Measurements from ENCODE around the gene ACKR3.

Gene ACKR3

DNA sequence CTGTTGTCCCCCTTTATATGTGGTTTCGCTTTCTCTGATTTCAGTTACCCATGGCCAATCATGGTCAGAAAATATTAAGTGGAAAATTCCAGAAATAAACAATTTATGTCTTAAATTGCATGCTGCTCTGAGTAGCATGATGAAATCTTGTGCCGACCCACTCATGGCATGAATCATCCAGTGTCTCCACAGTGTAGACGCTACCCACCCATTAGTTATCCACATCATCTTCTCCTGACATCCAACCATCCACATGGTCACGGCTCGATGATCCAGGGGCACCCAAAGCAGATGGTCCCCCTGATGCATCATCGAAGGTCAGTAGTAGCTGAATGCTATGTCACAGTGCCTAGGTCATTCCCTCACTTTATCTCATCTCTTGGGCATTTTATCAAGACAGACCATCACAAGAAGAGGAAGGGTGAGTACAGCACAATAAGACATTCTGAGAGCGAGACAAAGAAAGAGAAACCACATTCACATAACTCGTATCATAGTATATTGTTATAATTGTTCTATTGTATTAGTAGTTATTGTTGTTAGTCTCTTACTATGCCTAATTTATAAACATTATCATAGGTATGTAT lies 44.1 kb upstream of the ACKR3 start:
- H3K27me3 ChIP-seq (ENCODE audit: insufficient read depth, low read length, poor library complexity, severe bottlenecking) = no peaks in the 10 kb centered on the region
- H3K36me3 ChIP-seq (ENCODE audit: insufficient read depth, low read length) = no peaks in the 10 kb centered on the region
- H3K9me3 ChIP-seq (ENCODE audit: insufficient read depth, low read depth, low read length) = no peaks in the 10 kb centered on the region
- H2AFZ ChIP-seq (ENCODE audit: low read length) = no peak overlapping the region
- no peak overlapping the region for H3K9ac ChIP-seq (ENCODE audit: low read depth, low read length, poor library complexity, severe bottlenecking)
- no peak overlapping the region for H3K4me2 ChIP-seq (ENCODE audit: low read depth, low read length, poor library complexity, severe bottlenecking)
- no peaks in the 10 kb centered on the region for H3K79me2 ChIP-seq (ENCODE audit: insufficient read depth, low read length)
- no peaks in the 10 kb centered on the region for H3F3A ChIP-seq (ENCODE audit: low read depth)
- peaks cover 3% of the 10 kb centered on the region for H3K4me1 ChIP-seq (ENCODE audit: insufficient read depth, low read length, poor library complexity, severe bottlenecking)
- H3K9me2 ChIP-seq (replicated peaks; ENCODE audit: low read depth, low read length) = no peaks in the 10 kb centered on the region
- H3K4me3 ChIP-seq (ENCODE audit: low read length, poor library complexity, severe bottlenecking) = no peak overlapping the region
- H4K20me1 ChIP-seq (ENCODE audit: insufficient read depth, low read length, poor library complexity, severe bottlenecking) = no peaks in the 10 kb centered on the region
- TF ChIP-seq EZH2phosphoT487 (IDR thresholded peaks at IDR 0.05; ENCODE audit: borderline replicate concordance) = no peak
- TF ChIP-seq, protein P1, sequence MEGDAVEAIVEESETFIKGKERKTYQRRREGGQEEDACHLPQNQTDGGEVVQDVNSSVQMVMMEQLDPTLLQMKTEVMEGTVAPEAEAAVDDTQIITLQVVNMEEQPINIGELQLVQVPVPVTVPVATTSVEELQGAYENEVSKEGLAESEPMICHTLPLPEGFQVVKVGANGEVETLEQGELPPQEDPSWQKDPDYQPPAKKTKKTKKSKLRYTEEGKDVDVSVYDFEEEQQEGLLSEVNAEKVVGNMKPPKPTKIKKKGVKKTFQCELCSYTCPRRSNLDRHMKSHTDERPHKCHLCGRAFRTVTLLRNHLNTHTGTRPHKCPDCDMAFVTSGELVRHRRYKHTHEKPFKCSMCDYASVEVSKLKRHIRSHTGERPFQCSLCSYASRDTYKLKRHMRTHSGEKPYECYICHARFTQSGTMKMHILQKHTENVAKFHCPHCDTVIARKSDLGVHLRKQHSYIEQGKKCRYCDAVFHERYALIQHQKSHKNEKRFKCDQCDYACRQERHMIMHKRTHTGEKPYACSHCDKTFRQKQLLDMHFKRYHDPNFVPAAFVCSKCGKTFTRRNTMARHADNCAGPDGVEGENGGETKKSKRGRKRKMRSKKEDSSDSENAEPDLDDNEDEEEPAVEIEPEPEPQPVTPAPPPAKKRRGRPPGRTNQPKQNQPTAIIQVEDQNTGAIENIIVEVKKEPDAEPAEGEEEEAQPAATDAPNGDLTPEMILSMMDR (conservative IDR thresholded peaks at IDR 0.05; ENCODE audit: low read length) = no peak

DNA sequence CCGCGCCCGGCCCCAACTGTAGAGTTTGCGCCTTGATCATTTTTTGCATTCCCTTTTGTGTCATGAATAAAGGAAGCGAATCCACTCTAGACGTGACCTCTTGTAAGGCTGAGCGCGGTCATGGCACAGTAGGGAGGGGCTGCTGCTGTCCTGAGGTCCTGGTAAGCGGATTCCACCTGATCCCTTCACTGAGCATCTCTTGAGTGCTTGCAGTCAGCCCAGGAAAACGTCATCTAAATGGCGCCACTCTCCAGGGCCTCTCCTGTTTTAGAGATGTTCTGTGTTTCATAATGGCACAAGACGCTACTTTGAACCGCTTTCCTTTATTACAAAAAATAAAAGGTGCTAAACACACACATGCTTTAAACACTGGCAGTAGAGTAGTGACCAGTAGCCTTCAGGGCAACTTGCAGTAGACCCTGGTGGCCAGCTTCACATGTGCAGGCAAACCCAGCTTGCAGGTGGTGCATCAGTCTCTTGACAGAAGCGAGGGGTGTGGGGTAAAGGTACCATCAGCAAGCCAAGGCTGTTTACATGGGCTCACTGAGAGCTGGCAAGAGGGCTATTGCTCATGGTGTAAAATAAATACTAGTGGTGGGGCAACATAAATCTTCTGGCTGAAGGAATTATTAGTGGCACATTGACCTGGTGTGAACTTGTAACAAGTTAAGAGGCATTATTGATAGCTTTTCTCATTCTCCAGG lies 43.0 kb upstream of the ACKR3 start:
- Histone ChIP-seq H3K9me2 (replicated peaks; ENCODE audit: low read depth, low read length) (no peaks in the 10 kb centered on the region), H3K4me1 (ENCODE audit: insufficient read depth, low read length, poor library complexity, severe bottlenecking) (peaks cover 8% of the 10 kb centered on the region), H2AFZ (ENCODE audit: low read length) (no peak overlapping the region), H3K9me3 (ENCODE audit: insufficient read depth, low read depth, low read length) (no peaks in the 10 kb centered on the region), H3K4me2 (ENCODE audit: low read depth, low read length, poor library complexity, severe bottlenecking) (no peak overlapping the region), H3K27me3 (ENCODE audit: insufficient read depth, low read length, poor library complexity, severe bottlenecking) (no peaks in the 10 kb centered on the region), H3F3A (ENCODE audit: low read depth) (no peaks in the 10 kb centered on the region), H4K20me1 (ENCODE audit: insufficient read depth, low read length, poor library complexity, severe bottlenecking) (no peaks in the 10 kb centered on the region), H3K9ac (ENCODE audit: low read depth, low read length, poor library complexity, severe bottlenecking) (no peak overlapping the region), H3K79me2 (ENCODE audit: insufficient read depth, low read length) (no peaks in the 10 kb centered on the region), H3K36me3 (ENCODE audit: insufficient read depth, low read length) (no peaks in the 10 kb centered on the region), H3K4me3 (ENCODE audit: low read length, poor library complexity, severe bottlenecking) (no peak overlapping the region)
- TF ChIP-seq, protein P1 (conservative IDR thresholded peaks at IDR 0.05; ENCODE audit: low read length) = no peak
- no peak for TF ChIP-seq EZH2phosphoT487 (IDR thresholded peaks at IDR 0.05; ENCODE audit: borderline replicate concordance)

DNA sequence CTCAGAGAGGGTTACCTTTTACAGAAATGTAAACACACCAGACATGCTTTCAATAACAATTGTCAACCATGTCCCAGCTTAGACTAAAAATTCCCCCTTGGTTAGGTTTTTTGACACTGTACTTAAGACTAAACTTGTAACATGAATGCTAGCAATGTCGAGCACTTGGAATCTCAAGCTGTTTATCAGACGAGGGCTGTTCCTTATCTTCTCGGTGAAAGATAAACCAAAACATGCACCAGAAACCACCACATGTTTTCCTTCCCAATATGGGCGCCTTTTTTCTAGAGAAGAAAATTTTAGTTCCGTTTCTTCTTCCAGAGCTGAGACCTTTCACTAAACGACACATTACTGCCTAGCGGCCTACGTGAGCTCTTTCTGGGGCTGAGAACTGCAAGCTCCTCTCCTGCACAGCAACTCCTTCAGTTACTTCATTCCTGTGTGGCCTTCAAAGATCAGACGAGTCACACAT lies 42.4 kb upstream of the ACKR3 start:
- Histone ChIP-seq H2AFZ (ENCODE audit: low read length) (no peak overlapping the region), H3K4me3 (ENCODE audit: low read length, poor library complexity, severe bottlenecking) (no peak overlapping the region), H3K9ac (ENCODE audit: low read depth, low read length, poor library complexity, severe bottlenecking) (no peak overlapping the region), H3K4me1 (ENCODE audit: insufficient read depth, low read length, poor library complexity, severe bottlenecking) (peaks cover 8% of the 10 kb centered on the region), H3K27me3 (ENCODE audit: insufficient read depth, low read length, poor library complexity, severe bottlenecking) (no peaks in the 10 kb centered on the region), H3K9me2 (replicated peaks; ENCODE audit: low read depth, low read length) (no peaks in the 10 kb centered on the region), H3K36me3 (ENCODE audit: insufficient read depth, low read length) (no peaks in the 10 kb centered on the region), H4K20me1 (ENCODE audit: insufficient read depth, low read length, poor library complexity, severe bottlenecking) (no peaks in the 10 kb centered on the region), H3K79me2 (ENCODE audit: insufficient read depth, low read length) (no peaks in the 10 kb centered on the region), H3K4me2 (ENCODE audit: low read depth, low read length, poor library complexity, severe bottlenecking) (no peak overlapping the region), H3F3A (ENCODE audit: low read depth) (no peaks in the 10 kb centered on the region), H3K9me3 (ENCODE audit: insufficient read depth, low read depth, low read length) (no peaks in the 10 kb centered on the region)
- TF ChIP-seq EZH2phosphoT487 (IDR thresholded peaks at IDR 0.05; ENCODE audit: borderline replicate concordance) = no peak
- TF ChIP-seq, protein P1 (conservative IDR thresholded peaks at IDR 0.05; ENCODE audit: low read length) = no peak
